SH-SY5Y (cell line): ENCODE measurements around the gene SERP2.

ENCODE experiments used
- GATA2 ChIP-seq: IDR thresholded peaks from 2 replicates; pipeline ENCODE4 v1.6.1; 2011; ENCODE audit warnings: mild to moderate bottlenecking, low read depth, low read length
- GATA3 ChIP-seq: IDR thresholded peaks from 2 replicates; pipeline ENCODE4 v1.6.1; 2011; ENCODE audit warnings: low read depth, mild to moderate bottlenecking, low read length, moderate library complexity

DNA sequence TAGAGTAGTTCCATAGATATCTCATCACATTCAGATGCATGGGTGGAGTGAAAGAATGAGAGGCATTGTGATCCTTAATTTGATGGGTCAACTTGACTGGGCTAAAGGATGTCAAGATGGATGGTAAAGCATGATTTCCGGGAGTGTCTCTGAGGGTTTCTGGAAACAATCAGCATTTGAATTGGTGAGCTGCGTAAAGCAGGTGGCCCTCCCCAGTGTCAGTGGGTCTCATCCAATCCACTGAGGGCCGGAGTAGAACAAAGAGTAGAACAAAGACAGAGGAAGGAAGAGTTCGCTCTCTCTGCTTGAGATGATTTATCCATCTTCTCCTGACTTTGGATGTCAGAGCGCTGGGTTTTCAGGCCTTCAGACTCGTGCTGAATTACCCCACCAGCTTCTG, 43.1 kb downstream of the SERP2 start:
- TF ChIP-seq GATA2, result no peak
- no peak for TF ChIP-seq GATA3
